C4-2B (cell line): ENCODE data around the gene GALNT9.

Experiments
- H3K27ac ChIP-seq: fragments of 450-650 bp; 2 replicates; pipeline ENCODE4 v1.5.1; 2017
- ZFX ChIP-seq: fragments of 450-650 bp; IDR thresholded peaks from 2 replicates; pipeline ENCODE4 v1.6.1; 2017
- TF ChIP-seq, protein P1 (sequence below): fragments of 450-650 bp; conservative IDR thresholded peaks from 2 replicates; pipeline ENCODE4 v1.5.1; 2017; ENCODE audit warnings: mild to moderate bottlenecking

Gene GALNT9

DNA sequence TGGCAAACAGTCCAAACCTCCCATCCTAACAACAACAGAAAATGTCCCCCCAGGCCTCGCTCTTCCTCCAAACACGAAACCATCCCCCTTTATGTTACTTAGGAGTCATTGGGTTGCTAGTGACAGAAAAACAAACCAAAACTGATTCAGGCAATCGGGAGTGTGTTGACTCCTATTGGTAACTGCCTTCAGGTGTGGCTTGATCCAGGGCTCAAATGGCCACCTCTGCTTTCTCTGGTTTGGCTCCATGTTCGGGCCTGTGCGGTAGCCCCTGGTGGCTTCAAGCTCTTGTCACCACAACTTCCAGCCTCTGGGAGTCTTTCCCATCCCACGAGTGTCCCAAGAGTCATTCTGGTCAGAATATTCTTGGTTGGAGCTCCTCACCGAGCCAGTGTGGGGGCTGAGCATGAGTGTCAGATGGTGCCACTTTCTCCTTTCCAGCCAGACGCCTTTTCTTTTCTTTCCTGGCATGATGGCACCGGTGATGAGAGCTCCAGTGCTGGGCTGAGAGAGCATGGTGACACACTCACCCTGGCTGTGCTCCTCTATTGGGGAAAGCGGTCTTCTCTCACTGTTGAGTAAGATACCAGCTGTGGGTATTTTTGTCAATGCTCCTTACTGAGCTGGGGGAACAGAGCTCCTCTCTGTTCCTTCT is 146.6 kb downstream of the GALNT9 start:
- TF ChIP-seq, protein P1, sequence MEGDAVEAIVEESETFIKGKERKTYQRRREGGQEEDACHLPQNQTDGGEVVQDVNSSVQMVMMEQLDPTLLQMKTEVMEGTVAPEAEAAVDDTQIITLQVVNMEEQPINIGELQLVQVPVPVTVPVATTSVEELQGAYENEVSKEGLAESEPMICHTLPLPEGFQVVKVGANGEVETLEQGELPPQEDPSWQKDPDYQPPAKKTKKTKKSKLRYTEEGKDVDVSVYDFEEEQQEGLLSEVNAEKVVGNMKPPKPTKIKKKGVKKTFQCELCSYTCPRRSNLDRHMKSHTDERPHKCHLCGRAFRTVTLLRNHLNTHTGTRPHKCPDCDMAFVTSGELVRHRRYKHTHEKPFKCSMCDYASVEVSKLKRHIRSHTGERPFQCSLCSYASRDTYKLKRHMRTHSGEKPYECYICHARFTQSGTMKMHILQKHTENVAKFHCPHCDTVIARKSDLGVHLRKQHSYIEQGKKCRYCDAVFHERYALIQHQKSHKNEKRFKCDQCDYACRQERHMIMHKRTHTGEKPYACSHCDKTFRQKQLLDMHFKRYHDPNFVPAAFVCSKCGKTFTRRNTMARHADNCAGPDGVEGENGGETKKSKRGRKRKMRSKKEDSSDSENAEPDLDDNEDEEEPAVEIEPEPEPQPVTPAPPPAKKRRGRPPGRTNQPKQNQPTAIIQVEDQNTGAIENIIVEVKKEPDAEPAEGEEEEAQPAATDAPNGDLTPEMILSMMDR: no peak
- no peak for TF ChIP-seq ZFX

DNA sequence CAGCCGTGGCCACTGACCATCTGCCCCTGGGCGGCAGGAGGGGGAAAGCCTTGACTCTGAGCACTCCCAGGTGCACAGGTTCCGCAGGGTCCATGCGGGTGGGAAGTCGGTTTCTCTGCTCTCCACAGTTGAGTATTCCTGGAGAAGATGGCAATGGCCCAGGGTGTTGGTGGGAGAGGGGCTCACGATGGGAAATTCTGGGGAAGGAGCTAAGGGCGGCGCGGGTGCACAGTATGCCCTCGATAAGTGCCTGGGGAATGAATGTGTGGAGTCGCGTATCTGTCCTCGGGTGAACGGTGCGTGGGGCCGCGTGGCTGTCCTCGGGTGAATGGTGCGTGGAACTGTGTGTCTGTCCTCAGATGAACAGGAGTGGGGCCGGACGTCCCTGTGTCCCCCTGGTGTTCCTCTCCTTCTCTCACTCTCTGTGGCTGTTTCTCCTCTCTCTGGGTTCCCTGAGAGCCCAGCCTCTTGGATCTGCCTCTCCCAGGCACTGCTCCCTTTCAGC is 147.1 kb downstream of the GALNT9 start:
- TF ChIP-seq ZFX: no peak
- TF ChIP-seq, protein P1: no peak

More for the DNA sequence above, 146.6 kb downstream of the GALNT9 start:
- no peak overlapping the region for H3K27ac ChIP-seq

DNA sequence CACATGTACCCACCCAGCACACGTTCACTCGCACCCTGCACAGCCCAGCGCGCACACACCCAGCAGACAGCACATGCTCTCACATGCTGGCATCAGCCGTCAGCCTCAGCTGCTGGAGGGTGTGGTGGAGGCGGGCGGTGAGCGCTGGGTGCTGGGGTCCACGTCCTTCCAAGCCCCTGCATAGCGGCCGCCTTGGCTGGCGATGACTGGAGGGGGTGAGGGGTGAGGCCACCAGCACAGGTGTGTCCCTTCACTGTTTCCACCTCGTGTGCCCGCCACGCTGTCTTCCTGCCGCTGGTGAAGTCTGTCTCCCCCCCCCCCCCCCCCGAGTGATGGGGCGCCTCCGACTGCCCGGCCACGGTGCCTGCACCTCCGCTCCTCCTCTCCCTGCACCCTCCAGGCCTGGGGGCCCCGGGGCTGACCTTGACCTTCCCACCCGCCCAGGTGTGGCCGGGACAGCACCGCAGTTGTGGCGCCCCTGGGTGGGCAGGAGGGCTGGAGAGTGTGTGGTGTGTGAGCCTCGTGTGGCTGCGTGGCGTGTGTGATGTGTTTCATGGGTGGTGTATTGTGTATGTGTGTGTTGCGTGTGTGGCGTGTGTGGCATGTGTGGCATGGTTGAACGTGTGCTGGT is 147.7 kb downstream of the GALNT9 start:
- TF ChIP-seq ZFX: no peak
- TF ChIP-seq, protein P1: no peak

More for the DNA sequence above, 147.1 kb downstream of the GALNT9 start:
- H3K27ac ChIP-seq: no peak overlapping the region

DNA sequence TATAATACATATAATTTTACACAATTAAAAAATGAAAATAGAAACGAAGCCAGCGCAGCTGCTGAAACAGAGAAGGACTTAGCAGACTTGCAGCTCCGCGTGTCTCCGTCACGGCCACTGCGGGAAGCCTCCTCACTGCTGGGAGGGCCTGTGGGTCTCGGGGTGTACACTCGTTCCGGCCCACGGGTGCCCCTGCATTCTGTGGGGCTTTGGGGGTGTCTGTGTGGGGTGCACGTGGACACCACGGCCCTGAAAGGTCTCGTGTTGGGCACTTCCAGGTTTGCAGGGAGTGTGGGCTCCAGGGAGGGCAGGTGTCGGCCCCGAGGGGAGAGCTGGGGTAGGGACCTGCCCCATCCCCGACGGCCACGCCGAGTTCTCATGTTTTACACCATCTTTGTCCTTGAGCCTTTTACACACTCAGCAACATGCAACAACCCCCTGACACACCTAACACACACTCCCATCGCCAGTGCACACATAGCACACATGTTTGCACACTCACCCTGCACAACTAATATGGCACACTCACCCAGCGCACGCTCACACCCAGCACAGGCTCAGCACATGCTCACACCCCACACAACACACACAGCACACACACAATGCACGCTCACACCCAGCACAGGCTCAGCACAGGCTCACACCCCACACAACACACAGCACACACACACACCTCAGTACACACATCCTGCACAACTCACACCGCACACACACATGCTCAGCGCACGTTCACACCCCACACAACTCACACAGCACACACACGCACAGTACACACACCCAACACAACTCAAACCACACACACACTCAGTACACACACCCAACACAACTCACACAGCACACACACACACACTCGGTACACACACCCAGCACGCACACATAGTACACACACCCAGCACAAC is 148.5 kb downstream of the GALNT9 start:
- no peak overlapping the region for H3K27ac ChIP-seq
- no peak for TF ChIP-seq ZFX
- TF ChIP-seq, protein P1: no peak

More for the DNA sequence above, 147.7 kb downstream of the GALNT9 start:
- H3K27ac ChIP-seq: no peak overlapping the region

DNA sequence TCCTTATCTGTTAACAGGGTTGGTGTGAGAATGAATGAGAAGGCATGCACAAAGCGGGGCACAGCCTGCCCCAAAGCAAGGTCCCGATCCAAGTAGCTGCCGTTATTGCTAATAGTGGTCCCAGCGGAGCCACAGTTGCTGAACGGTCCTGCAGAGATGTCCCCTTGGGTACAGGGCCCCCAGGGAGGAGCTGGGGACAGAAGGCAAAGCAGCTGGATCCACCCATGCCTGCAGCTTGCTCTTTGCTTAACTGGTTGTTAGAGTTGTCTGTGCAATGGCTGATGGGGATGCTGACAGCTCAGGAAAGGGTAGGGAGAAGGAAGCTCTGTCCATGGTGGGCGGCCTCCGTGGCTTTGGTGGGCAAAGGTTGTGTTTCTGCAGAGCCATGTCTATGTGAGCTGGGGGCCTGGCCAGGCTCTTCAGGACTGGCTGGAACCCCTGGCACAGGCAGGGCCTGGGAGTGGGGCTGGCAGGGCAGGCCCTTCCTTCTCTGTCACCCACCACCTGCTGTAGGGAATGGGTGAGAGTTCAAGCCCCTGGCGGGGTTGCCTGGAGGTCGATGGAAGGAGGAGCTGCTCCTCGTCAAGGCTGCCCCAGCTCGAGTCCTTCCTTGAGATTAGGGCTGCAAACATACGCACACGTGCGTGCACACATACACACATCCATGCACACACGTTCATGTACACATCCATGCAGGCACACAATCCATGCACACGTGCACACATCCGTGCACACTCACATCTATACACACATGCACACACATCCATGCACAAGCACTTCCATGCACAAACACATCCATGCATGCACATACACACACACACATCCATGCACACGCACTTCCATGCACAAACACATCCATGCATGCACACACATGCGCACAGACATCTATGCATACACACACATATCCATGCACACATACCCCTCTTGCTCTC is 149.7 kb downstream of the GALNT9 start:
- H3K27ac ChIP-seq: peak overlapping the region; percentile 20; the same call in 1 of the 2 replicates

More for the DNA sequence above, 149.7 kb downstream of the GALNT9 start:
- TF ChIP-seq, protein P1: no peak
- no peak for TF ChIP-seq ZFX
